ENCODE measurements around the gene DYNLL2.
"Not testable (repeated sequence)": the region's sequence is repeated elsewhere in the genome, so short reads cannot be mapped to it uniquely, and the experiment has no call there.

Gene DYNLL2

DNA sequence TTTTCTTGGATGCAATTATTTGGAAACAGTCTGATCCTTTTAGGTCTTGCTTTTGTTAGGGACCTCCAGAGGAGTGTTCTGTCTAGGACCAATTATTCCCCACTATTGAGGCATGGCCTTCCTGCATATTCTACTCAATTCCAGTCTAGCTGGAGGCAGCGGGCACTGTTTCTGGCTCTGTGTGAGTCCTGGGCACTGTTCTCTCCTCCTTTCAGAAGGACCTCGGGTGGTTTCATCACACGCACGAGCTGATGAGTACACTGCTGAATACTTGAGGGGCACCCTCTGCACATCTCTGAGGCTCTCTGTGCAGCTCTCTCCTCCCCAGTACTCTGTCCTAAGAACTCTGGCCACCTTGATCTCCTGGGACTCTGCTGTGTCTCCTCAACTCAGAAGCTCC lies 30.7 kb downstream of the DYNLL2 start:
- Mint-ChIP-seq H3K27me3 (ENCODE audit: low read depth) (peaks cover 50% of the 10 kb centered on the region), H3K27ac (no peak overlapping the region), H3K4me3 (no peak overlapping the region), H3K9me3 (no peaks in the 10 kb centered on the region), H3K4me1 (no peaks in the 10 kb centered on the region), H3K36me3 (ENCODE audit: low read depth) (no peaks in the 10 kb centered on the region)
- TF ChIP-seq, protein P1, sequence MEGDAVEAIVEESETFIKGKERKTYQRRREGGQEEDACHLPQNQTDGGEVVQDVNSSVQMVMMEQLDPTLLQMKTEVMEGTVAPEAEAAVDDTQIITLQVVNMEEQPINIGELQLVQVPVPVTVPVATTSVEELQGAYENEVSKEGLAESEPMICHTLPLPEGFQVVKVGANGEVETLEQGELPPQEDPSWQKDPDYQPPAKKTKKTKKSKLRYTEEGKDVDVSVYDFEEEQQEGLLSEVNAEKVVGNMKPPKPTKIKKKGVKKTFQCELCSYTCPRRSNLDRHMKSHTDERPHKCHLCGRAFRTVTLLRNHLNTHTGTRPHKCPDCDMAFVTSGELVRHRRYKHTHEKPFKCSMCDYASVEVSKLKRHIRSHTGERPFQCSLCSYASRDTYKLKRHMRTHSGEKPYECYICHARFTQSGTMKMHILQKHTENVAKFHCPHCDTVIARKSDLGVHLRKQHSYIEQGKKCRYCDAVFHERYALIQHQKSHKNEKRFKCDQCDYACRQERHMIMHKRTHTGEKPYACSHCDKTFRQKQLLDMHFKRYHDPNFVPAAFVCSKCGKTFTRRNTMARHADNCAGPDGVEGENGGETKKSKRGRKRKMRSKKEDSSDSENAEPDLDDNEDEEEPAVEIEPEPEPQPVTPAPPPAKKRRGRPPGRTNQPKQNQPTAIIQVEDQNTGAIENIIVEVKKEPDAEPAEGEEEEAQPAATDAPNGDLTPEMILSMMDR (IDR thresholded peaks at IDR 0.05; ENCODE audit: unreplicated experiment in 3 of 3) = no peak

DNA sequence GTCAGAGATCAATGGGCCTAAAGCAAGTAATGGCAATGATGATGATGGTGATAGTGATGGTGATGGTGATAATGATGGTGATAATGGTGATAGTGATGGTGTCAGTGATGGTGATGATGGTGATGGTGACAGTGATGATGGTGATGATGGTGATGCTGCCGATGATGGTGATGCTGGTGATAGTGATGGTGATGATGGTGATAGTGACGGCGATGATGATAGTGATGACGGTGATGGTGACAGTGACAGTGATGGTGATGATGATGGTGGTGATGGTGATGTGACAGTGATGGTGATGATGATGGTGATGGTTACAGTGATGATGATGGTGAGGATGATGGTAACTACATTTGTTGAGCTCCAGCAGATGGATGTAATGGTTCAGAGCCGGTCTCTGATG lies 34.2 kb downstream of the DYNLL2 start:
- H3K9me3 Mint-ChIP-seq = no peaks in the 10 kb centered on the region
- no peak overlapping the region for H3K27ac Mint-ChIP-seq
- H3K4me1 Mint-ChIP-seq = no peaks in the 10 kb centered on the region
- no peak overlapping the region for H3K4me3 Mint-ChIP-seq
- no peaks in the 10 kb centered on the region for H3K36me3 Mint-ChIP-seq (ENCODE audit: low read depth)
- TF ChIP-seq, protein P1 (IDR thresholded peaks at IDR 0.05; ENCODE audit: unreplicated experiment in 3 of 3) = no peak
- H3K27me3 Mint-ChIP-seq (ENCODE audit: low read depth) = peaks cover 49% of the 10 kb centered on the region

DNA sequence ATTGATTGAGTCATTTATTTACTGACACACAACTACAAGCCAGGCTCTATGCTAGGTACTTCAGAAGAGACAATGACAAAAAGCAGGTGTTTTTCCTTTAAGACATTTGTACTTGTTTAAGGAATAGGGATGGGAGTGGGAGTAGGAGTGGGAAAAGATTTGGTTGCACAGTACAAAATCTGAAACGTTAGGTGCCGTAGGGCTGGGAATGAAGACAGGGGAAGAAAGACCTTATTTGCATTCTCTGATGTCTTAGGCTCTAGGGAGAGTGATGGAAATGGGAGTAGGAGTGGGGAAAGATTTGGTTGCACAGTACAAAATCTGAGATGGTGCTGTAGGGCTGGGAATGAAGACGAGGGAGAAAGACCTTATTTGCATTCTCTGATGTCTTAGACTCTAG lies 36.3 kb downstream of the DYNLL2 start:
- Mint-ChIP-seq H3K36me3 (ENCODE audit: low read depth) (no peaks in the 10 kb centered on the region), H3K27me3 (ENCODE audit: low read depth) (peaks cover 36% of the 10 kb centered on the region), H3K4me3 (no peak overlapping the region), H3K4me1 (no peaks in the 10 kb centered on the region), H3K9me3 (no peaks in the 10 kb centered on the region), H3K27ac (no peak overlapping the region)
- TF ChIP-seq, protein P1 (IDR thresholded peaks at IDR 0.05; ENCODE audit: unreplicated experiment in 3 of 3) = no peak

DNA sequence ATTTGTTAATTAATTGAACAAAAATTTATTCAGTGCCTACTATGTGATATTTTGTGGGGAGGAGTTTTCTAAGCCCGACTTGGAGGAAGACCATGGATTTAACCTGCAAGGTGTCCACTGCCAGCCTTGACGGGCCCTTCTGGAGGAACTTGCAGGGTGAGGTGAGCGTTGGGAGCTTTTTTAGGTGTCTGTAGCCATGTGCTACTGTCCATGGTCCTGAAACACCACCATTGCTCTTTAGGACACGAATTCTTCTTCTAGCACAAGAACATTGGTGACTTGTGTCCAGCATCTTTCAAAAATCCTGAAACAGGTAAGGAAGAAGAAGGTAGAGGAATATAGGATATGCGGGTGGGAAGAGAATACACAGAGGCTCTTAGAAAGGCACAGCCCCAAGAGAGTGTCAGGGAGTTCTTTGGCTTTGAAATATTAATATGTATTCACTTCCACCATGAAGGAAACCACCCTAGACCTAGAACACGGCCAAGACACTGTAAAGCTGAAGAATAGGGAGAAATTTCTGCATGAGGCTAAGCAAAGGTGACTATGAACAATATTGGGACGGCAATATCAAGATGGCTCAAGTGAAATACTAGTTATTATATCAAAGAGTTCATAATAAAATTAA lies 37.1 kb downstream of the DYNLL2 start:
- no peak overlapping the region for H3K27ac Mint-ChIP-seq
- no peaks in the 10 kb centered on the region for H3K36me3 Mint-ChIP-seq (ENCODE audit: low read depth)
- H3K27me3 Mint-ChIP-seq (ENCODE audit: low read depth) = peaks cover 28% of the 10 kb centered on the region
- TF ChIP-seq, protein P1 (IDR thresholded peaks at IDR 0.05; ENCODE audit: unreplicated experiment in 3 of 3) = no peak
- no peaks in the 10 kb centered on the region for H3K9me3 Mint-ChIP-seq
- no peak overlapping the region for H3K4me3 Mint-ChIP-seq
- H3K4me1 Mint-ChIP-seq = no peaks in the 10 kb centered on the region

DNA sequence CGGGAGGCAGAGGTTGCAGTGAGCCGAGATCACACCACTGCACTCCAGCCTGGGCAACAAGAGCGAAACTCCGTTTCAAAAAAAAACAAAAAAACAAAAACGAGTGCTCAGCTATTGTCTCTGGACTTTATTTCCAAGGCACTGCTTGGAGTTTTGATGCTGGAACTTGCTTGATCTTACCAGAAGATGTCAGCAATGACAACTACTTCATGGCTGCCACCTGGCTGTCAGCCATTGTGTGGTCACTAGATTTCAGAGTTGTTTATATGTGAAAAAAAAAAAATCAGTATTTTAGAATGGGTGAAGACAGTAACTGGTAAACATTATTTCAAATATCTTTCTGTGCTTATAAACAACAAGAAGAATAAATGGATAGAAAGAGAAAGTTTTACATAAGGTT lies 38.7 kb downstream of the DYNLL2 start:
- no peak overlapping the region for H3K4me3 Mint-ChIP-seq
- TF ChIP-seq, protein P1 (IDR thresholded peaks at IDR 0.05; ENCODE audit: unreplicated experiment in 3 of 3) = no peak
- H3K4me1 Mint-ChIP-seq = no peaks in the 10 kb centered on the region
- H3K9me3 Mint-ChIP-seq = no peaks in the 10 kb centered on the region
- H3K27me3 Mint-ChIP-seq (ENCODE audit: low read depth) = peaks cover 29% of the 10 kb centered on the region
- H3K27ac Mint-ChIP-seq = no peak overlapping the region
- no peaks in the 10 kb centered on the region for H3K36me3 Mint-ChIP-seq (ENCODE audit: low read depth)

DNA sequence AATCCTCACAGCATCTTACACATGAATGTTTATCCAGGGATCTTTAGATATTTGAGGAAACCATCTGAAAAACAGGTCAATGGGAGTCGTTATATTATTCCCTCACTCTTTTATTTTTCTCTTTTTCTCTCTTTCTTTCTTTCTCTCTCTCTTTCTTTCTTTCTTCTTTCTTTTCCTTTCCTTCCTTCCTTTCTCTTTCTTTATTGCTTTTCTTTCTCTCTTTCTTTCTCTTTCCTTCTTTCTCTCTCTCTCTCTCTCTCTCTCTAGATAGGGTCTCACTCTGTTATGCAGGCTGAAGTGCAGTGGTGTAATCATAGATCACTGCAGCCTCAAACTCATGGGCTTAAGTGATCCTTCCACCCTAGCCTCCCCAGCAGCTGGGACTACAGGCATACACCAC lies 44.6 kb downstream of the DYNLL2 start:
- Mint-ChIP-seq H3K4me3 (no peak overlapping the region), H3K27me3 (ENCODE audit: low read depth) (peaks cover 40% of the 10 kb centered on the region), H3K27ac (no peak overlapping the region), H3K4me1 (no peaks in the 10 kb centered on the region), H3K9me3 (no peaks in the 10 kb centered on the region), H3K36me3 (ENCODE audit: low read depth) (no peaks in the 10 kb centered on the region)
- TF ChIP-seq, protein P1 (IDR thresholded peaks at IDR 0.05; ENCODE audit: unreplicated experiment in 3 of 3) = no peak

DNA sequence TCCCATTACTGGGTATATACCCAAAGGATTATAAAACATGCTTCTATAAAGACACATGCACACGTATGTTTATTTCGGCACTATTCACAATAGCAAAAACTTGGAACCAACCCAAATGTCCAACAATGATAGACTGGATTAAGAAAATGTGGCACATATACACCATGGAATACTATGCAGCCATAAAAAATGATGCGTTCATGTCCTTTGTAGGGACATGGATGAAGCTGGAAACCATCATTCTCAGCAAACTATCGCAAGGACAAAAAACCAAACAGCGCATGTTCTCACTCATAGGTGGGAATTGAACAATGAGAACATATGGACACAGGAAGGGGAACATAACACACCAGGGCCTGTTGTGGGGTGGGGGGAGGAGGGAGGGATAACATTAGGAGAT lies 49.5 kb downstream of the DYNLL2 start:
- peaks cover 70% of the 10 kb centered on the region for H3K27me3 Mint-ChIP-seq (ENCODE audit: low read depth)
- H3K4me3 Mint-ChIP-seq; H3K4me1 Mint-ChIP-seq; H3K9me3 Mint-ChIP-seq; H3K36me3 Mint-ChIP-seq (ENCODE audit: low read depth); H3K27ac Mint-ChIP-seq: not testable (repeated sequence)
